HEK293 (cell line): Measurements from ENCODE around the gene TSPAN2.
A peak's percentile ranks its signal among the peaks of the same experiment; 100 is the strongest.

Source experiments
- CTCF ChIA-PET: fragments of 350-600 bp; formaldehyde crosslinking; extraction: SDS; loops from one replicate; lab custom pipeline; 2021; ENCODE audit warnings: antibody characterized with exemption; lab: Yijun Ruan, JAX
- POLR2A ChIA-PET: fragments of 300-600 bp; formaldehyde crosslinking; extraction: SDS; loops from one replicate; lab custom pipeline; 2020; ENCODE audit warnings: antibody characterized with exemption, inconsistent platforms; lab: Yijun Ruan, JAX
- H3K27ac ChIP-seq: fragments of 200-500 bp; sonication (Bioruptor generic); 2 replicates; pipeline ENCODE4 v1.5.1; 2014; ENCODE audit warnings: low read depth, low read length, control low read depth, inconsistent platforms; ENCODE audit errors: extremely low read depth
- H3K36me3 ChIP-seq, 2 experiments: fragments of 200-500 bp in 1 of 2; sonication (Bioruptor generic) in 1 of 2; 1 replicate in 1 of 2; 2 replicates in 1 of 2; pipeline ENCODE4 v1.5.1; 2014 to 2017; ENCODE audit warnings: inconsistent platforms in 2 of 2, low read length in 2 of 2; ENCODE audit not compliant: control insufficient read depth in 2 of 2, insufficient read depth in 1 of 2
- H3K4me1 ChIP-seq: fragments of 200-500 bp; sonication (Bioruptor generic); 2 replicates; pipeline ENCODE4 v1.5.1; 2014; ENCODE audit warnings: mild to moderate bottlenecking, low read length, inconsistent platforms; ENCODE audit not compliant: control insufficient read depth, insufficient read depth
- H3K4me3 ChIP-seq: 2 replicates; pipeline ENCODE4 v1.5.1; 2011; ENCODE audit warnings: low read depth, mild to moderate bottlenecking, control low read depth, low read length, moderate library complexity
- H3K9me3 ChIP-seq: fragments of 200-500 bp; sonication (Bioruptor generic); 2 replicates; pipeline ENCODE4 v1.5.1; 2014; ENCODE audit warnings: low read depth, low read length, inconsistent platforms; ENCODE audit not compliant: control insufficient read depth, insufficient read depth
- ATF2 ChIP-seq: fragments of 450-650 bp; formaldehyde crosslinking; IDR thresholded peaks from 2 replicates; pipeline ENCODE4 v1.5.1; 2016; ENCODE audit warnings: missing biosample characterization, missing genetic modification characterization, low read depth
- IKZF3 ChIP-seq: fragments of 450-650 bp; IDR thresholded peaks from 2 replicates; pipeline ENCODE4 v1.5.0; 2018; ENCODE audit warnings: missing biosample characterization, mild to moderate bottlenecking, missing genetic modification characterization, moderate library complexity
- OSR2 ChIP-seq: fragments of 450-650 bp; formaldehyde crosslinking; IDR thresholded peaks from 2 replicates; pipeline ENCODE4 v1.5.1; 2016; ENCODE audit warnings: missing biosample characterization, missing genetic modification characterization
- ZBTB48 ChIP-seq: fragments of 450-650 bp; formaldehyde crosslinking; IDR thresholded peaks from 2 replicates; pipeline ENCODE4 v1.5.1; 2016; ENCODE audit warnings: missing biosample characterization, missing genetic modification characterization
- ZBTB7A ChIP-seq: fragments of 450-650 bp; formaldehyde crosslinking; IDR thresholded peaks from 2 replicates; pipeline ENCODE4 v1.5.1; 2016; ENCODE audit warnings: low read depth, missing biosample characterization, missing genetic modification characterization
- ZFHX2 ChIP-seq: fragments of 450-650 bp; formaldehyde crosslinking; conservative IDR thresholded peaks from 2 replicates; pipeline ENCODE4 v1.5.1; 2016; ENCODE audit warnings: missing biosample characterization, missing genetic modification characterization
- ZFP37 ChIP-seq: fragments of 450-650 bp; formaldehyde crosslinking; IDR thresholded peaks from 2 replicates; pipeline ENCODE4 v1.5.1; 2016; ENCODE audit warnings: missing biosample characterization, missing genetic modification characterization
- ZNF112 ChIP-seq: fragments of 450-650 bp; formaldehyde crosslinking; IDR thresholded peaks from 2 replicates; pipeline ENCODE4 v1.5.0; 2017; ENCODE audit warnings: missing biosample characterization, missing genetic modification characterization
- ZNF133 ChIP-seq: fragments of 450-650 bp; formaldehyde crosslinking; IDR thresholded peaks from 2 replicates; pipeline ENCODE4 v1.5.1; 2016; ENCODE audit warnings: missing biosample characterization, missing genetic modification characterization
- ZNF146 ChIP-seq: fragments of 450-650 bp; formaldehyde crosslinking; IDR thresholded peaks from 2 replicates; pipeline ENCODE4 v1.5.1; 2016; ENCODE audit warnings: missing biosample characterization, missing genetic modification characterization
- ZNF184 ChIP-seq: fragments of 450-650 bp; IDR thresholded peaks from 2 replicates; pipeline ENCODE4 v1.5.1; 2018; ENCODE audit warnings: missing biosample characterization, mild to moderate bottlenecking, missing genetic modification characterization
- ZNF239 ChIP-seq: fragments of 450-650 bp; formaldehyde crosslinking; IDR thresholded peaks from 2 replicates; pipeline ENCODE4 v1.5.1; 2016; ENCODE audit warnings: missing biosample characterization, missing genetic modification characterization
- ZNF248 ChIP-seq: fragments of 450-650 bp; formaldehyde crosslinking; IDR thresholded peaks from 2 replicates; pipeline ENCODE4 v1.5.1; 2017; ENCODE audit warnings: missing biosample characterization, missing genetic modification characterization
- ZNF292 ChIP-seq: fragments of 450-650 bp; formaldehyde crosslinking; IDR thresholded peaks from 2 replicates; pipeline ENCODE4 v1.5.1; 2016; ENCODE audit warnings: low read depth, missing biosample characterization, missing genetic modification characterization, borderline replicate concordance
- ZNF354C ChIP-seq: fragments of 450-650 bp; formaldehyde crosslinking; IDR thresholded peaks from 2 replicates; pipeline ENCODE4 v1.5.1; 2016; ENCODE audit warnings: missing biosample characterization, missing genetic modification characterization, low read depth, borderline replicate concordance
- ZNF37A ChIP-seq: fragments of 450-650 bp; IDR thresholded peaks from 2 replicates; pipeline ENCODE4 v1.5.1; 2018; ENCODE audit warnings: missing biosample characterization, missing genetic modification characterization
- ZNF521 ChIP-seq: fragments of 450-650 bp; formaldehyde crosslinking; IDR thresholded peaks from 2 replicates; pipeline ENCODE4 v1.5.1; 2017; ENCODE audit warnings: missing biosample characterization, mild to moderate bottlenecking, missing genetic modification characterization
- ZNF549 ChIP-seq: fragments of 450-650 bp; IDR thresholded peaks from 2 replicates; pipeline ENCODE4 v1.5.1; 2018; ENCODE audit warnings: missing biosample characterization, missing genetic modification characterization, mild to moderate bottlenecking, inconsistent platforms, moderate library complexity
- ZNF580 ChIP-seq: fragments of 450-650 bp; formaldehyde crosslinking; IDR thresholded peaks from 2 replicates; pipeline ENCODE4 v1.5.1; 2016; ENCODE audit warnings: missing biosample characterization, missing genetic modification characterization
- ZNF658 ChIP-seq: fragments of 450-650 bp; formaldehyde crosslinking; IDR thresholded peaks from 2 replicates; pipeline ENCODE4; 2016; ENCODE audit warnings: missing biosample characterization, missing genetic modification characterization
- ZNF660 ChIP-seq: fragments of 450-650 bp; IDR thresholded peaks from 2 replicates; pipeline ENCODE4 v1.5.1; 2018; ENCODE audit warnings: missing biosample characterization, mild to moderate bottlenecking, missing genetic modification characterization
- ZSCAN18 ChIP-seq: fragments of 450-650 bp; formaldehyde crosslinking; IDR thresholded peaks from 2 replicates; pipeline ENCODE4 v1.5.1; 2016; ENCODE audit warnings: missing biosample characterization, missing genetic modification characterization
- ZSCAN30 ChIP-seq: fragments of 450-650 bp; IDR thresholded peaks from 2 replicates; pipeline ENCODE4 v1.5.1; 2018; ENCODE audit warnings: missing biosample characterization, mild to moderate bottlenecking, missing genetic modification characterization, moderate library complexity
- ZXDB ChIP-seq: fragments of 450-650 bp; formaldehyde crosslinking; IDR thresholded peaks from 2 replicates; pipeline ENCODE4 v1.5.1; 2016; ENCODE audit warnings: missing biosample characterization, missing genetic modification characterization

The TSPAN2 gene

GRCh38 chr1:115064461-115064860 lies 24.8 kb downstream of the TSPAN2 start:
- CTCF ChIA-PET: no interaction called here
- TF ChIP-seq IKZF3 (no peak), ZBTB7A (tag by site-specific recombination) (no peak), ZNF112 (tag by site-specific recombination) (no peak)
- TF ChIP-seq, all 188 proteins: peak for 0
- Histone ChIP-seq H3K4me3 (no peak overlapping the region), H3K36me3 (no peaks in the 10 kb centered on the region), H3K9me3 (no peaks in the 10 kb centered on the region), H3K27ac (no peak overlapping the region), H3K4me1 (no peaks in the 10 kb centered on the region)
- POLR2A ChIA-PET: no interaction called here

- H3K9me3 ChIP-seq: no peaks in the 10 kb centered on the region
- no peaks in the 10 kb centered on the region for H3K36me3 ChIP-seq
- TF ChIP-seq ZNF184 (tag by site-specific recombination) (no peak), ZNF146 (peak; percentile 81; the same call in 1 of the 2 replicates), ZNF580 (tag by site-specific recombination) (0 out of 2 replicates have a peak, but pooled peaks have one; percentile 32)
- ChIA-PET CTCF (interaction anchor here (0.7 kb wide), 1 partner anchor 11 kb away, joined by 3 read pairs; no protein-coding TSS in a partner anchor), POLR2A (no interaction called here)
- H3K4me3 ChIP-seq: no peak overlapping the region
- H3K27ac ChIP-seq: no peak overlapping the region
- H3K4me1 ChIP-seq: no peaks in the 10 kb centered on the region
Observed at GRCh38 chr1:115063228-115063901, 25.9 kb downstream of the TSPAN2 start.

GRCh38 chr1:115062542-115063004 lies 26.7 kb downstream of the TSPAN2 start:
- Histone ChIP-seq H3K4me3 (no peak overlapping the region), H3K36me3 (no peaks in the 10 kb centered on the region), H3K27ac (no peak overlapping the region), H3K9me3 (no peaks in the 10 kb centered on the region), H3K4me1 (no peaks in the 10 kb centered on the region)
- TF ChIP-seq ZNF292 (tag by site-specific recombination): no peak
- no peak for TF ChIP-seq ZNF549 (tag by site-specific recombination)
- TF ChIP-seq ZNF660 (tag by site-specific recombination): no peak
- no peak for TF ChIP-seq ZNF239 (tag by site-specific recombination)
- TF ChIP-seq ZFP37 (tag by site-specific recombination): no peak
- TF ChIP-seq ZSCAN18 (tag by site-specific recombination): no peak
- TF ChIP-seq ZFHX2 (tag by site-specific recombination): no peak
- no peak for TF ChIP-seq ZSCAN30 (tag by site-specific recombination)
- no peak for TF ChIP-seq OSR2 (tag by site-specific recombination)
- no peak for TF ChIP-seq ZNF37A (tag by site-specific recombination)
- TF ChIP-seq ZNF354C (tag by site-specific recombination): no peak
- TF ChIP-seq ATF2 (tag by site-specific recombination): no peak
- TF ChIP-seq ZXDB (tag by site-specific recombination): no peak
- no peak for TF ChIP-seq ZNF133 (tag by site-specific recombination)
- no peak for TF ChIP-seq ZNF112 (tag by site-specific recombination)
- no peak for TF ChIP-seq ZNF658 (tag by site-specific recombination)
- TF ChIP-seq ZNF248 (tag by site-specific recombination): no peak
- TF ChIP-seq ZNF521: no peak
- no peak for TF ChIP-seq ZBTB48 (tag by site-specific recombination)
- CTCF ChIA-PET: no interaction called here
- POLR2A ChIA-PET: interaction anchor here (0.6 kb wide), 1 partner anchor 25 kb away, joined by 3 read pairs; no protein-coding TSS in a partner anchor
